DOHH2 (cell line): ENCODE measurements around the gene KCTD20.

ENCODE experiments used
- EZH2phosphoT487 ChIP-seq: fragments of 200-600 bp; sonication (generic); IDR thresholded peaks from 2 replicates; pipeline ENCODE4 v1.6.1; 2017; ENCODE audit warnings: borderline replicate concordance, mild to moderate bottlenecking, antibody characterized with exemption, low read length, moderate library complexity, mixed read lengths
- TF ChIP-seq, protein P1 (sequence below): fragments of 200-600 bp; sonication (generic); IDR thresholded peaks from one replicate; pipeline ENCODE4 v1.5.1; 2014; ENCODE audit warnings: antibody characterized with exemption, mild to moderate bottlenecking, low read depth, low read length; ENCODE audit not compliant: poor library complexity, severe bottlenecking

GRCh38 chr6:36423101-36423824 lies 19.5 kb upstream of the KCTD20 start:
- TF ChIP-seq, protein P1, sequence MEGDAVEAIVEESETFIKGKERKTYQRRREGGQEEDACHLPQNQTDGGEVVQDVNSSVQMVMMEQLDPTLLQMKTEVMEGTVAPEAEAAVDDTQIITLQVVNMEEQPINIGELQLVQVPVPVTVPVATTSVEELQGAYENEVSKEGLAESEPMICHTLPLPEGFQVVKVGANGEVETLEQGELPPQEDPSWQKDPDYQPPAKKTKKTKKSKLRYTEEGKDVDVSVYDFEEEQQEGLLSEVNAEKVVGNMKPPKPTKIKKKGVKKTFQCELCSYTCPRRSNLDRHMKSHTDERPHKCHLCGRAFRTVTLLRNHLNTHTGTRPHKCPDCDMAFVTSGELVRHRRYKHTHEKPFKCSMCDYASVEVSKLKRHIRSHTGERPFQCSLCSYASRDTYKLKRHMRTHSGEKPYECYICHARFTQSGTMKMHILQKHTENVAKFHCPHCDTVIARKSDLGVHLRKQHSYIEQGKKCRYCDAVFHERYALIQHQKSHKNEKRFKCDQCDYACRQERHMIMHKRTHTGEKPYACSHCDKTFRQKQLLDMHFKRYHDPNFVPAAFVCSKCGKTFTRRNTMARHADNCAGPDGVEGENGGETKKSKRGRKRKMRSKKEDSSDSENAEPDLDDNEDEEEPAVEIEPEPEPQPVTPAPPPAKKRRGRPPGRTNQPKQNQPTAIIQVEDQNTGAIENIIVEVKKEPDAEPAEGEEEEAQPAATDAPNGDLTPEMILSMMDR = peak; percentile 76
- TF ChIP-seq EZH2phosphoT487 = no peak
